NCI-H2029 treated with DMSO at 0.1 percent for 48 hours (cell line): Measurements from ENCODE around the gene JAKMIP2.
"Not testable (repeated sequence)": the region's sequence is repeated elsewhere in the genome, so short reads cannot be mapped to it uniquely, and the experiment has no call there.

Experiments
- DNase-seq: peaks from one replicate; lab custom pipeline; 2025; lab: John Stamatoyannopoulos, UW

Gene JAKMIP2

GRCh38 chr5:147557876-147558745 is 224.4 kb downstream of the JAKMIP2 start:
- DNase-seq, result no peak

- no peak for DNase-seq
Observed at GRCh38 chr5:147555176-147555575, 227.4 kb downstream of the JAKMIP2 start.

DNA sequence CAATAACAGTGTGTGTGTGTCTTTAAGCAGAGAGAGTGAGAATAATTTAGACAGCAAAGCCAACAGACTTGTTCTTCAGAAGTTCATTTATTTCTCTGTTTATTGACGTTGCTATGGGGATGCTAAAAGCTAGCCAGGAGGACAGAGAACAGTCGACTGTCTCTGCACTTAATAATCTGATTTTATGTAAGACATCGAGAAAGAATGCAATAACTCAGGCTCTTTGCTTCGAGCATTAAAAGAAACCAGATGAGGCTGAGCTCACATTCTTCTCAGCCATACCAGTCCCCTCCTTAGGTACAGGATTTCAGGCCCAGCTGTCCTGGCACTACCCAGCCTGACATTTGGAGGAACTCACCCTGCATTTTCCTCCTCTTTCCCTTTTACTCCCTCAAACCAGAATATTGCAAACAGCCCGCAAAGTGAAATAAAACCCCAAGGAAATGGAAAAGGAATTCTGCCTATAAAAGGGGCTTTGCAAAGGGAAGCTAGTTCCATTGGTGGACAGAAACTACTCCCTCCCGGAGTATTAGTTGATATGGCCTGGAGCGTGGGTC is 228.2 kb downstream of the JAKMIP2 start:
- peak; percentile 40 for DNase-seq

- DNase-seq, result not testable (repeated sequence)
Observed at GRCh38 chr5:147553817-147554216, 228.7 kb downstream of the JAKMIP2 start.

- no peak for DNase-seq
Observed at GRCh38 chr5:147552897-147553296, 229.6 kb downstream of the JAKMIP2 start.

DNA sequence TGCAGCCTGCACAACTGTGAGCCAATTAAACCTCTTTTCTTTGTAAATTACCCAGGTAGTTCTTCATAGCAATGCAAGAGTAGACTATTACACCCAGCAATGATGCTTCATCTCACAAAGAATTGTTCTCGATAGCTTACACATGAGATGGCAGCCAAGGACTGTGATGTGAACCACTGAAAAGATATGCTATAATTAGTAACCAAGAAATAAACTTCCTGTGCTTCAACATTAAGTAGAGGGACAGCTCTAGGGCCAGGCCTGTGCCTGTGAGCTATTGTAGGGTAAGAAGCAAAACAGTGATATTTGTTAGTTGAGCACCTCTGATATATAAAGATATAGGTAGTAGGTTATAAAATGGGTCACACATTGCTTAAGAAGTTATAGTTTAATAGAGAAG is 230.9 kb downstream of the JAKMIP2 start:
- no peak for DNase-seq

- DNase-seq, result no peak
Observed at GRCh38 chr5:147547730-147548129, 234.8 kb downstream of the JAKMIP2 start.

DNA sequence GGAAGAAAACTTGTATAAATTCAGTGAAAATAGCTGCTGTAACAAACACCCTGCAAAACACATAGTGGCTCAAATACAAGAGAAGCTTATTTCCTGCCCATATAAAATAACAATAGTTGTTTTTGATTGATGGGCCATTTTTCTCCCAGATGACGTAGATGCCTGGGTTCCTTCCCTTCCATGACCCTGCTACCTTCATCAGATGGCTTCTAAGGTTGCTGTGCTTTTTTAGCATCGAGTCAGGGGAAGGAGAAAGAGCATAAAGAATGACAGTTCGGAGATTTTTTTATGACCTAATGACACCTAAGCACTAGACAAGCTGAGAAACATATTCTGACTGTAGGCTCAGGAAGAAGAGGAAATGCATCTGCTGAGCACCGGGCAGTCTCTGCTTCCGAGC is 238.0 kb downstream of the JAKMIP2 start:
- no peak for DNase-seq

DNA sequence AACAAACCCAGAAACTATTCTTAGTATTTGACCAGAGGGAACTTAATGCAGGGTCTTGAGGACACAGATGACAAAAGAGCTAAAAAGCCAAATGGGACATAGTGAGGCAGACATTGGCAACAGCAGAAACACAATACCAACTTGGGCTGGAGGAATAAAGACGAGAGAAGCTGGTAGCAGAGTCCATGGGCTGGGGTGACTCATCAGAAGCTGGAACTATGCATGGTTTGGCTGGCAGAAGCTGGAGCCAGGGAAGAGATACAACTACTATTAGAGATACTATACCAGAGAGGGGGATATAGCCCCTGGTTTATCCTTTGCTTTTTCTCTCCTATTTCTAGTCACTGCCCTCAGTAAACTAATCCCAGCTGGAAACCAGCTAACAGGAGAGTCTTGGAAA is 243.5 kb downstream of the JAKMIP2 start:
- DNase-seq, result no peak

- DNase-seq, result no peak
Observed at GRCh38 chr5:147538236-147538635, 244.3 kb downstream of the JAKMIP2 start.
